Activated CD4-positive, alpha-beta memory T cell treated with anti-CD3 and anti-CD28 coated beads for 36 hours (primary cell): ENCODE measurements around the gene CDC42EP2. TPM values are rescaled to one million over a fixed set of nuclear protein-coding genes. Genes with fewer than 3 reads are reported as not detected.
"Not testable (repeated sequence)": the region's sequence is repeated elsewhere in the genome, so short reads cannot be mapped to it uniquely, and the experiment has no call there.

Source experiments
- CTCF ChIA-PET: fragments of 350-600 bp; sonication (Branson Sonifier 250); formaldehyde crosslinking; loops from one replicate; lab custom pipeline; 2021; ENCODE audit warnings: antibody characterized with exemption, inconsistent platforms; lab: Charles Lee
- POLR2A ChIA-PET: fragments of 350-600 bp; sonication (Branson Sonifier 250); formaldehyde crosslinking; loops from one replicate; lab custom pipeline; 2021; ENCODE audit warnings: antibody characterized with exemption; lab: Charles Lee
- DNase-seq: peaks from one replicate; pipeline ENCODE4 v3.0.0-alpha.2; 2020
- H3K27ac Mint-ChIP-seq: one replicate; pipeline ENCODE4 v1.8.0; 2021; ENCODE audit warnings: mixed read lengths
- H3K27me3 Mint-ChIP-seq: one replicate; pipeline ENCODE4 v1.8.0; 2021; ENCODE audit warnings: mixed read lengths
- H3K36me3 Mint-ChIP-seq: one replicate; pipeline ENCODE4 v1.8.0; 2021; ENCODE audit warnings: mixed read lengths
- H3K4me1 Mint-ChIP-seq: one replicate; pipeline ENCODE4 v1.8.0; 2021; ENCODE audit warnings: low read depth, mixed read lengths
- H3K4me3 Mint-ChIP-seq: one replicate; pipeline ENCODE4 v1.8.0; 2021; ENCODE audit warnings: mild to moderate bottlenecking, mixed read lengths
- H3K9me3 Mint-ChIP-seq: one replicate; pipeline ENCODE4 v1.8.0; 2021; ENCODE audit warnings: mixed read lengths
- intact Hi-C: fragments of 100-400 bp; cut with micrococcal nuclease; formaldehyde crosslinking; loops from one replicate; pipeline ENCODE4 v1.15.1; 2023
- total RNA-seq, 2 experiments: library from RNA; stranded (reverse); gene quantifications; one replicate each; pipeline ENCODE4 v1.2.3, GENCODE V29; 2021

The CDC42EP2 gene
- total RNA-seq, 2 experiments from 2014 or later: 0.26 TPM; not detected in 1

DNA sequence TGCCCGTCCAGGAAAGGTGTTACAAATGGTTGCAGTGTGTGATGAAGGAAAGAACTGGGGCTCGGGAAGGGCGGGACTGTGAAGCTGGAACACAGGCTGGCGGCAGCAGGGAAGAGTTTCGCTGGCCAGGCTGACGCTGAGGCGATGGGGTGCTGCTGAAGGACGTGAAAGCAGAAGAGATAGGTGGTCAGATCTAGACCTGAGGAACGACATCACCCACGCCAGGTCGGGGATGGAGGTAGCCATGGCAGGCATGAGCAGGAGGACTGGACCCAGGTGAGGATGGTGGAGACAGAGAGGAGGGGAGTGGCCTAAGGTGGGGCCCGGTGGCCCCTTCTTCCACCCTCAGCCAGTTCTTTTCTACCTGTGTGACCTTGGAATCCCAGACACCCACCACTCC, 9.1 kb downstream of the CDC42EP2 start:
- intact Hi-C loops: no loop called here
- Mint-ChIP-seq H3K9me3 (no peaks in the 10 kb centered on the region), H3K36me3 (no peaks in the 10 kb centered on the region), H3K27me3 (peaks cover 3% of the 10 kb centered on the region), H3K27ac (no peak overlapping the region), H3K4me1 (no peaks in the 10 kb centered on the region), H3K4me3 (no peak overlapping the region)
- ChIA-PET POLR2A (interaction anchor here (1.3 kb wide), 1 partner anchor 61 kb away, joined by 3 read pairs; no protein-coding TSS in a partner anchor), CTCF (interaction anchor here (0.8 to 3.9 kb wide), 2 partner anchors 9 to 98 kb away, joined by 3 to 37 read pairs; partner anchors contain the start of gene CDC42EP2)
- DNase-seq: no peak

DNA sequence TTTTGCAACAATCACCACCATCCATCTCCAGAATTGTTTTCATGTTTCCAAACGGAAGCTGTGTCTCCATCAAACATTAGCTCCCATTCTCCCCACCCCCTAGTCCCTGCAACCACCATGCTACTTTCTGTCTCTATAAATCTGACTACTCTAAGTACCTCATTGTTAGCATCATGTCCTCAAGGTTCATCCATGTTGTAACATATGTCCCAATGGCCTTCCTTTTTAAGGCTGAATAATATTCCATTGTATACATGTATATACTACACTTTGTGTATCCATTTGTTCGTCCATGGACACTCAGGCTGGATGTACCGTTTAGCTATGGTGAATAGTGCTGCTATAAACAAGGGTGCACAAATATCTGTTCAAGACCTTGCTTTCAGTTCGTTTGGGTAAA, 10.8 kb downstream of the CDC42EP2 start:
- H3K9me3 Mint-ChIP-seq: no peaks in the 10 kb centered on the region
- intact Hi-C loops: no loop called here
- DNase-seq: no peak
- no peaks in the 10 kb centered on the region for H3K36me3 Mint-ChIP-seq
- no peak overlapping the region for H3K27ac Mint-ChIP-seq
- ChIA-PET CTCF (interaction anchor here (3.9 kb wide), 1 partner anchor 10 kb away, joined by 37 read pairs; the partner anchor contains the start of gene CDC42EP2), POLR2A (no interaction called here)
- H3K4me3 Mint-ChIP-seq: no peak overlapping the region
- H3K27me3 Mint-ChIP-seq: peaks cover 3% of the 10 kb centered on the region
- peaks cover 7% of the 10 kb centered on the region for H3K4me1 Mint-ChIP-seq

GRCh38 chr11:65327021-65327420, 12.4 kb downstream of the CDC42EP2 start:
- H3K4me3 Mint-ChIP-seq: no peak overlapping the region
- no peak for DNase-seq
- POLR2A ChIA-PET: no interaction called here

GRCh38 chr11:65329478-65329877, 14.8 kb downstream of the CDC42EP2 start:
- ChIA-PET POLR2A (interaction anchor here (0.5 to 1.0 kb wide), 5 partner anchors 51 to 508 kb away, joined by 3 to 6 read pairs (median 3); no protein-coding TSS in a partner anchor), CTCF (interaction anchor here (0.6 to 9.1 kb wide), 58 partner anchors 10 to 1056 kb away, joined by 3 to 184 read pairs (median 5); partner anchors contain the start of genes CDC42EP2, FAU, FRMD8 and MRPL49)
- no peak for DNase-seq
- intact Hi-C loops: no loop called here
- peaks cover 7% of the 10 kb centered on the region for H3K4me1 Mint-ChIP-seq
- no peak overlapping the region for H3K27ac Mint-ChIP-seq
- H3K27me3 Mint-ChIP-seq: peaks cover 3% of the 10 kb centered on the region
- no peaks in the 10 kb centered on the region for H3K9me3 Mint-ChIP-seq
- peaks cover 2% of the 10 kb centered on the region for H3K36me3 Mint-ChIP-seq
- H3K4me3 Mint-ChIP-seq: no peak overlapping the region

More at GRCh38 chr11:65327021-65327420, 12.4 kb downstream of the CDC42EP2 start:
- peaks cover 7% of the 10 kb centered on the region for H3K4me1 Mint-ChIP-seq
- H3K27me3 Mint-ChIP-seq: peaks cover 3% of the 10 kb centered on the region
- no peak overlapping the region for H3K27ac Mint-ChIP-seq
- no peaks in the 10 kb centered on the region for H3K9me3 Mint-ChIP-seq
- intact Hi-C loops: no loop called here
- CTCF ChIA-PET: interaction anchor here (0.8 to 3.9 kb wide), 2 partner anchors 9 to 12 kb away, joined by 5 to 37 read pairs; partner anchors contain the start of gene CDC42EP2
- H3K36me3 Mint-ChIP-seq: no peaks in the 10 kb centered on the region

DNA sequence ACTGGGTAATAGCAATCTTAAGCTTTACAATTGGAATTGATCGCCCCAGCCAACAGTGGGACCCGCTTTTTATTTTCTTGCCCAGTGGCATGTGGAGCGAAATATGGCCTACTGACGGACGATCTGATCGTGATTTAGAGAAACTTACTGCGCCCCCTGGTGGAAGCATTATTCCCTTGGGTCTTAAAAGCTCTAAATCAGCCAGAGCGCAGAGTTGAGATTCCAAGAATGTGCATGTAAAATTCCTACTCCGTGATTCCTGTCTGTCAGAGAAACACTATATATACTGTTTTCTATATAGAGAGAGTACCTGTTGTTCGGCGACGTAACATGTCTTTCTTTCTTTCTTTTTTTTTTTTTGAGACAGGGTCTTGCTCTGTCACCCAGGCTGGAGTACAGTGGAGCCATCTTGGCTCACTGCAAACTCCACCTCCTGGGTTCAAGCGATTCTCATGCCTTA, 15.3 kb downstream of the CDC42EP2 start:
- Mint-ChIP-seq H3K27me3 (peaks cover 3% of the 10 kb centered on the region), H3K4me3 (no peak overlapping the region), H3K4me1 (peaks cover 12% of the 10 kb centered on the region), H3K36me3 (peaks cover 2% of the 10 kb centered on the region), H3K9me3 (no peaks in the 10 kb centered on the region), H3K27ac (no peak overlapping the region)
- ChIA-PET POLR2A (interaction anchor here (0.5 to 1.0 kb wide), 5 partner anchors 50 to 509 kb away, joined by 3 to 6 read pairs (median 3); no protein-coding TSS in a partner anchor), CTCF (interaction anchor here (0.6 to 9.1 kb wide), 60 partner anchors 9 to 365 kb away, joined by 3 to 184 read pairs (median 4); partner anchors contain the start of genes CDC42EP2, FAU, FRMD8 and MRPL49)
- intact Hi-C loops: loop anchor here (2.0 to 5.0 kb wide), 3 partner anchors 15 to 478 kb away; partner anchors contain the start of gene CDC42EP2
- peak; percentile 88 for DNase-seq

GRCh38 chr11:65330544-65330943, 15.9 kb downstream of the CDC42EP2 start:
- CTCF ChIA-PET: interaction anchor here (0.6 to 9.1 kb wide), 43 partner anchors 9 to 222 kb away, joined by 3 to 184 read pairs (median 6); partner anchors contain the start of genes CDC42EP2, FAU, FRMD8 and MRPL49
- H3K4me1 Mint-ChIP-seq: peaks cover 18% of the 10 kb centered on the region
- peaks cover 1% of the 10 kb centered on the region for H3K27me3 Mint-ChIP-seq
- no peak overlapping the region for H3K27ac Mint-ChIP-seq
- H3K36me3 Mint-ChIP-seq: peaks cover 4% of the 10 kb centered on the region
- no peaks in the 10 kb centered on the region for H3K9me3 Mint-ChIP-seq
- no peak for DNase-seq
- POLR2A ChIA-PET: interaction anchor here (0.7 to 1.0 kb wide), 2 partner anchors 50 kb away, joined by 3 read pairs; no protein-coding TSS in a partner anchor
- intact Hi-C loops: loop anchor here (2.0 to 5.0 kb wide), 3 partner anchors 16 to 478 kb away; partner anchors contain the start of gene CDC42EP2
- no peak overlapping the region for H3K4me3 Mint-ChIP-seq

DNA sequence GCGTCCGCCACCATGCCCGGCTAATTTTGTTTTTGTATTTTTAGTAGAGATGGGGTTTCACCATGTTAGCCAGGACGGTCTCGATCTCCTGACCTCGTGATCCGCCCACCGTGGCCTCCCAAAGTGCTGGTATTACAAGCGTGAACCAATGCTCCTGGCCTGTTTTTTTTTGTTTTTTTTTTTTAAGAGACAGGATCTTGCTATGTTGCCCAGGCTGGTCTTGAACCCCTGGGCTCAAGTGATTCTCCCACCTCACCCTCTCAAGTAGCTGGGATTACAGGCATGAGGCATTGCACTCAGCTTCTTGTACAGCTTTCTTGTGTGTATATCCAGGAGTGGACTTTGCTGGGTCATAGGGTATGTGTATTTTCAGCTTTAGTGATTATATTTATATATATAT, 17.9 kb downstream of the CDC42EP2 start:
- not testable (repeated sequence) for H3K36me3 Mint-ChIP-seq, H3K27me3 Mint-ChIP-seq, H3K4me3 Mint-ChIP-seq, H3K9me3 Mint-ChIP-seq, DNase-seq, H3K27ac Mint-ChIP-seq
- intact Hi-C loops: loop anchor here (5.0 kb wide), 2 partner anchors 55 to 480 kb away; no protein-coding TSS in a partner anchor
- H3K4me1 Mint-ChIP-seq: peaks cover 24% of the 10 kb centered on the region
- ChIA-PET CTCF (interaction anchor here (0.6 to 9.1 kb wide), 11 partner anchors 18 to 249 kb away, joined by 3 to 184 read pairs (median 4); partner anchors contain the start of genes CDC42EP2, CDCA5, SCYL1 and ZFPL1), POLR2A (interaction anchor here (1.2 to 4.8 kb wide), 5 partner anchors 17 to 170 kb away, joined by 3 to 23 read pairs (median 4); partner anchors contain the start of genes CAPN1, CDC42EP2 and POLA2)

- Mint-ChIP-seq H3K36me3 (peaks cover 11% of the 10 kb centered on the region), H3K27ac (peak overlapping the region; percentile 87), H3K9me3 (no peaks in the 10 kb centered on the region), H3K4me3 (peak overlapping the region; percentile 86), H3K4me1 (peaks cover 36% of the 10 kb centered on the region), H3K27me3 (no peaks in the 10 kb centered on the region)
- intact Hi-C loops: loop anchor here (1.0 to 5.0 kb wide), 5 partner anchors 20 to 482 kb away; partner anchors contain the start of genes POLA2, SLC25A45 and TIGD3
- CTCF ChIA-PET: interaction anchor here (0.7 to 9.1 kb wide), 5 partner anchors 15 to 488 kb away, joined by 3 to 184 read pairs (median 6); partner anchors contain the start of gene CDC42EP2
- no peak for DNase-seq
- POLR2A ChIA-PET: interaction anchor here (0.6 to 4.8 kb wide), 12 partner anchors 50 to 326 kb away, joined by 3 to 23 read pairs (median 4); partner anchors contain the start of genes MALAT1, POLA2 and VPS51
Observed at GRCh38 chr11:65334696-65335295, 20.1 kb downstream of the CDC42EP2 start.

- CTCF ChIA-PET: interaction anchor here (1.7 to 2.0 kb wide), 3 partner anchors 9 to 23 kb away, joined by 4 to 16 read pairs (median 5); no protein-coding TSS in a partner anchor
- intact Hi-C loops: no loop called here
- no peak for DNase-seq
- POLR2A ChIA-PET: no interaction called here
- H3K27ac Mint-ChIP-seq: peak overlapping the region; percentile 65
- H3K4me1 Mint-ChIP-seq: peaks cover 37% of the 10 kb centered on the region
- H3K9me3 Mint-ChIP-seq: no peaks in the 10 kb centered on the region
- H3K4me3 Mint-ChIP-seq: no peak overlapping the region
- H3K36me3 Mint-ChIP-seq: peaks cover 26% of the 10 kb centered on the region
- no peaks in the 10 kb centered on the region for H3K27me3 Mint-ChIP-seq
Observed at GRCh38 chr11:65338676-65339075, 24.0 kb downstream of the CDC42EP2 start.

GRCh38 chr11:65340226-65340625, 25.6 kb downstream of the CDC42EP2 start:
- H3K9me3 Mint-ChIP-seq: no peaks in the 10 kb centered on the region
- intact Hi-C loops: no loop called here
- H3K4me1 Mint-ChIP-seq: peaks cover 29% of the 10 kb centered on the region
- CTCF ChIA-PET: interaction anchor here (2.0 kb wide), 1 partner anchor 11 kb away, joined by 16 read pairs; no protein-coding TSS in a partner anchor
- H3K36me3 Mint-ChIP-seq: peaks cover 35% of the 10 kb centered on the region
- no peaks in the 10 kb centered on the region for H3K27me3 Mint-ChIP-seq
- DNase-seq: no peak
- no peak overlapping the region for H3K27ac Mint-ChIP-seq
- H3K4me3 Mint-ChIP-seq: no peak overlapping the region
- POLR2A ChIA-PET: no interaction called here

DNA sequence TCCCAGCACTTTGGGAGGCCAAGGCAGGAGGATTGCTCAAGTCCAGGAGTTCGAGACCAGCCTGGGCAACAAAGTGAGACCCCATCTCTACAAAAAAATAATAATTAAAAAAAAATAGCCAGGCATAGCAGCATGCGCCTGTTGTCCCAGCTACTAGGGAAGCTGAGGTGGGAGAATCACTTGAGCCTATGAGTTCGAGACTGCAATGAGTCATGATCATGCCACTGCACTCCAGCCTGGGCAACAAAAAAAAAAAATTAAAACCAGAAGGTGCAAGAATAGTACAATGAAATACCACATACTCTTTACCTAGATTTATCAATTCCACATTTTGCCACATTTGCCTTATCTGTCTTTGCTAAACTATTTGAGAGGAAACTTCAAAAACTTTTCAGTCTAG, 27.2 kb downstream of the CDC42EP2 start:
- POLR2A ChIA-PET: no interaction called here
- Mint-ChIP-seq H3K9me3 (no peaks in the 10 kb centered on the region), H3K36me3 (peaks cover 43% of the 10 kb centered on the region), H3K27ac (no peak overlapping the region), H3K27me3 (no peaks in the 10 kb centered on the region), H3K4me1 (peaks cover 23% of the 10 kb centered on the region), H3K4me3 (no peak overlapping the region)
- intact Hi-C loops: no loop called here
- no peak for DNase-seq
- CTCF ChIA-PET: interaction anchor here (3.8 kb wide), 1 partner anchor 13 kb away, joined by 18 read pairs; no protein-coding TSS in a partner anchor
